TTC549 (cell line): Measurements from ENCODE around the gene CORIN.
"Not testable (repeated sequence)": the region's sequence is repeated elsewhere in the genome, so short reads cannot be mapped to it uniquely, and the experiment has no call there.

ENCODE experiments used
- FAIRE-seq: peaks from 2 replicates; lab custom pipeline; 2012; peaks lifted over from hg19 to GRCh38; lab: Jason Lieb, UNC

CORIN gene

DNA sequence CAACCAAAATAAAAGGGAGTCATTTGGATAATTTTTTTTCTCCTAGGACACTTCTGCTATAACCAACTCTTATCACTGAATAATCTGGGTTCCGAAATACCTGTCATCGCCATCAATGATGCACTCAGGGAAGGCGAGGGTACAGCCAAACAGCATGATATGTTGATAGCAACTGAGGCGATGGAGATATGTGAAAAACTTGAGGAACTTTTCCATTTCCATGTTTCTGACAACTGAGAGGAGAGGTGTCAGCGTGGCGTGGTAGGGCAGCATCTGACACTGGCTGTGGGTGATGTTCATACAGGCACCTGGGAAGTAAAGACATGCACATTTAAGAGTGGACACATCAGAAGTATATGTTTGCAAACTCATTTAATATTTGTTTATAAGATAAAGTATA lies 74.6 kb downstream of the CORIN start:
- no peak for FAIRE-seq

DNA sequence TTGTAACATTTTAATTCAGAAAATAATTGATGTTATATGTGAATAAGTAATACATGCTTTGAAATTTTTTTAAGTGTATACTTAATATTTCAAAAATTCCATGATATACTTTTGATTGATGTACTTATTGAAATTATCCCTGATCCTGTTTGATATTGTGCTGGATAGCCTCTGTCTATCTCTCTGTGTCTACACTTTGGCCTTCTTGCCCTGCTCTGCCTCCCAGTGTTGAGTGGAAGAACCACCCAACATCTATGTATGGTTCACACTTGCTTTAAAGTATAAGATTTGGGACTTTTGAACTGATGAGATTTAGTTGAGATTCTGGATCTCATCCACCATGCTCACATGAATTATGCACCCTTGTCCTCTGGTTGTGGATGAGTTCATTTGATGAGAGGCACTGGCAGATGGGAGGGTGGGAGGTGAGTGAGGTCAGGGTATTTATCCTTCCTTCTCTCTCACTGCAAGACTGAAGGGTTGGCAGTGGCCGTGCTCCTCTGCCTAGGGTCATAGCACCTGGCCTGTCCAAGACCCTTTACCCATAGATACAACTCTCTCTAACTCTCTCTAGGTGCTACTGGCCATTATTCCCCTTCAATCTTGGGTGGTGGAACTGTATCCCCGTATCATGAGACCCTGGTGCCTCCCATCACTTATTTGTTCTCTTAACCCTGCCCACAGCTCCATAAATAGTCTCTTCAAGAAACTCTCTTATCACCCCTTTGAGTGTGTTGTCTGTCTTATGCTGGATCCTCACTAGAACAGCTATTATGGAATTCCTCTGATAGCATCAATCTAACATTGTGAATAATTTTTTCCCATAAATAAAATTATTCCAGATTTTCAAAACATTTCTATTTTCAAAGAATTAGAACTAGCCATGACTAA lies 75.2 kb downstream of the CORIN start:
- no peak for FAIRE-seq

DNA sequence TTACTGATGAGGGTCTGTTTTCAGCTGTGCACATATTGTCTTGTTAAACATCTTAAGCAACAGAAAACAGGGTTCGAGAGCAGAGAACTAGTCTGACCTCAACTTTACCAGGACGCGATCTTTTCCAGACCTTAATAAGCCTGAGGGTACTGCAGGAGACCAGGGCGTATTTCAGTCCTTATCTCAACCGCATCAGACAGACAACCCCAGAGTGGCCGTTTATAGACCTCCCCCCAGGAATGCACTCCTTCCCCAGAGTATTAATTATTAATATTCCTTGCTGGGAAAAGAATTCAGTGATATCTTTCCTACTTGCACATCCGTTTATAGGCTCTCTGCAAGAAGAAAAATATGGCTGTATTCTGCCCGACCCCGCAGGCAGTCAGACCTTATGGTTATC lies 84.6 kb downstream of the CORIN start:
- FAIRE-seq, result not testable (repeated sequence)

DNA sequence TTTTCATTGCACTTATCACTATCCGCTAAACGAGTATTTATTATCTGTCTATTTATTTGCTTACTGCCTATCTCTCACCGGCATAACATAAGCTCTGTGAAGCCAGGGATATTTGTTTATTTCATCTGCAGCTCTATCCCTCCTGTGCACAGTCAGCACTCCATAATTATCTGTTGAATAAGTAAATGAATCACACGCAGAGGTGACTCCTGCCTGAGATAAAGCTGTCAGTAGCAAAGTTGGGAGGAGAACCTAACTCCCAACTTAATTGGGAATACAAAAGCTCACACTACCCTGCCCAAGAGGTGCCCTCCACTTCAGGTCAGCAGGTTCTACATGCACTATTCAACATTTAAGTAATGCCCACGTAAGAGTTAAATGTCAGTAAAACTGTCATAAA lies 85.7 kb downstream of the CORIN start:
- no peak for FAIRE-seq

DNA sequence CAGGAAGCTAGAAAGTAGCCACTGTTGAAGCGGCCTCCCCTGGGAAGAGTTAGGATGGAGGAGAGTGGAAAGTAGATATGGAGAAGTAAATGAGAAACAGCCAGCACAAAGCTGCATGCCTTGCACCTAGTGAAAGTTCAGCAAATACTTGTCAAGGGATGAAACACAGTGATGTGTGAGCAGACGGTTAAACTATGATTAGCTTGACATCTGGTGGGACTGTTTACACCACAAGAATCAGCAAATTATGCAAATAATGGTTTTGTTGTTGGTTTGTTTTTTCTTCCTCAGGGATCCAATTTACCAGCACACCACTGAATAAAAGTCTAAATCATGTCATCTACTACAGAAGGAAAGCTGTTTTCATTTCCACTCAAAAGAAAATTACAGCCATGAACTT lies 87.1 kb downstream of the CORIN start:
- no peak for FAIRE-seq

DNA sequence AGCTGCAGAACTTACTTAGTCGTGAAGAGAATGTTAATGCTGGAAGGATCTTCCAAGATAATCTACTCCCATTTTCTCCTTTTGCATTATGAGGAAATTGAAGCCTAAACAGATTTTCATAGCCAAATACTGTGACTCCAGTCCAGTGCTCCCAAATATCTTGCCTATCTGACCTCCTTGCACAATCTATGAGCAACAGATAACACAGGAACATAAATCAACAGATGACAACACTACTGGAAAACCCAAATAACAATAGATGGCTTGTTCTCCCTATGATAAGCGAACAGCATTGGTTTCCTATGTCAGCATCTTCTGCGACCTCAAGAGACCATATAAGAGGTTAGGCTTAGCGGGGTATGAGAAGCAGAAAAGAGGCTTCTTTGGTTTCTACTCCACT lies 88.0 kb downstream of the CORIN start:
- no peak for FAIRE-seq

DNA sequence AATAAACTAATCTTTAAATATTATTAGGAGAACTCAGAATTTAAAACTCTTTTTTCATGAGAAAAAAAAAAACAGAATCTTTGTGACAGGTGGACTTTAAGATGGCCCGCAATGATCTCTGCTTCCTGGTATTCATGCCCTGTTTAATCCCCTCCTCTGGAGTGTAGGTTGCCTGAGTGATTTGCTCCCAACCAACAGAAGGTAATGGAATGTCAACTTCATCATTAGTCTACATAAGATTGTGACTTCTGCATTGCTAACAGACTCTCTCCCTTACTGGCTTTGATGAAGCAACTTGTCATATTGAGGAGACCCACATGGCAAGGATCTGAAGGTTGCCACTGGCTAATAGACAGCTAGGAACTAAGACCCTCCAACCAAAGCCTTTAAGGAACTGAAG lies 88.8 kb downstream of the CORIN start:
- FAIRE-seq, result no peak

DNA sequence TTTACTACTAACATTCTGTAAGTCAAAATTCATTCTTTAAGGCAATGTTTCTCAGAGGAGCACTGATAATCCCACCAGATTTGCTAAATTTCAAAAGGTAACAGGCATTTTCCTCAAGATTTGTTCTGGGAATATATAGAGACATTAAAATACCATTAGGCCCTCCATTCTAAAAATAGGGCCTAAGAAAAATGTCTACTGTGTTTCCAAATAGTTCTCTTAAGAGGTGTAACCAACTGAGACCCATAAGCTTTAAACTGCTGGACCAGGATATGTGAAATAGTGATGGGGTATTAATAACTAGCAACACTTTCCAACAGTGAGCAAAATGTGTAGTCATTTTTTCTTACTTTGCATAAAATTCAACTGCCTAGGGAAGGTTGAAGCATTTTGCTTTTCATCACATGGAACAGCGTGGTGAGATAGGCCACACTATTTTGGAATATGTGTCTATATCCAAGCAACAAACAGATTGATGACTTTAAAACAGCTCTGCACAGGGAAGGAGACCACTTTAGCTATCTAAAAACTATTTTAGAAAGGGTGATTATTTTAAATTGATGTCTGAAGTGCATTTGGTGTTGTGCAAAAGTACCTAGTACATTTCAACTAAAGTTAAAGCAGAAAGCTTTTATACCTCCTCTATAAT lies 89.9 kb downstream of the CORIN start:
- FAIRE-seq, result no peak

DNA sequence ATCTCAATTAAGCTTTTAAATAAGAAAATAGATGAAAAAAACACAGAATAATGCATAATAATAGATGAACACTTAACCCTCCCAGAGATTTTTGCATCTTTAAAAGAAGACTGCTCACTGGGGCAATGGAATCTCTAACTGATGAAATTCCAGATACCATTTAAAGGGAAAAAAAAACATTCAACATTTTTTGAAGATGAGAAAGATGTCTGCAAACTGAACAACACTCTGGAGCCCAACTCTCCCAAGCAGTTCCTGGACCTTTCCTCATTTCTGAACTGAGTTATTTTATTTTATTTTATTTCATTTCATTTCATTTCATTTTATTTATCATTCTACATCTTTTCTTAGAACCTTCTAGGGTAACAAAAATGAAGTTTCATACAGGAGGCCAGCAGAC lies 90.7 kb downstream of the CORIN start:
- no peak for FAIRE-seq

DNA sequence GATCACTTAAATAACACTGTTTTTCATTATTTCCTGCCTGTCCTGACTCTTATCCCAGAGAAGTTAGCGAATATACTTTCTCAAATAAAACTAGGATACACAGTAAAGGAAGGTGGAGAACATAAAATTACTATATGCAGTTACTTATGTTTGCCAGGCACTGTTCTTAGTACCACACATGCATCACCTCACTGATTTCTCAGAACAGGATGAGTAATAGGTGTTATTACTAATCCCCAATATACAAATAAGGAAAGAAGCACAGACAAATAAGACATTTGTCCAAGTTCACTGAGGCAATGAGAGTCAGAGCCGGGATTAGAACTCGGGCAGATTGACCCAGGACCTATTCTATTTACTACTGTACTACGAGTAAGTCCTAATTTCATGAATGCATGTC lies 91.7 kb downstream of the CORIN start:
- no peak for FAIRE-seq

DNA sequence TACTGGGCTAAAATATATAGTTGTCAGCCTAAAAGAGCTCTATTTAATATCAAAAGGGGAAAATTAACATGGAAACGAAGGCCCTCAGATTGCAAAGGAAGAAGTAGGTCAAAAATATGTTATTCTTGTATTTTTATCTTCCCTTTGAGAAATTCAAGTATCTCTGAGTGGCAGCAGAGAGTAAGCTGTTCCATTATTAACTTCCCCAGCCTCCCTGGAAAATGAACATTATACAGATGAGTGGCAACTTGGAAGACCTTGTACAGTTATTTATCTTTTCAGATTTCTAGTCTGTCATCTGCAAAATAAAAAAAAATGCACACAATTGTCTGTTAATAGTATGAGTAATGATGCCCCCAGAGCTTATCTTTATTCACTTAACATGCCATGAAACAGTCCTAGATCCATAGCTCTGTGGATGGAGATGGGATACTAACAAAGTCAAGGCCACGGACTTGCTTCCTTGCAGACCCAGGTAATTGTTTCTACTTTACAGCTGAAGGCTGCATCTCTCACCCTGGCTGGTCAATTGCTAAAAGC lies 93.0 kb downstream of the CORIN start:
- no peak for FAIRE-seq

DNA sequence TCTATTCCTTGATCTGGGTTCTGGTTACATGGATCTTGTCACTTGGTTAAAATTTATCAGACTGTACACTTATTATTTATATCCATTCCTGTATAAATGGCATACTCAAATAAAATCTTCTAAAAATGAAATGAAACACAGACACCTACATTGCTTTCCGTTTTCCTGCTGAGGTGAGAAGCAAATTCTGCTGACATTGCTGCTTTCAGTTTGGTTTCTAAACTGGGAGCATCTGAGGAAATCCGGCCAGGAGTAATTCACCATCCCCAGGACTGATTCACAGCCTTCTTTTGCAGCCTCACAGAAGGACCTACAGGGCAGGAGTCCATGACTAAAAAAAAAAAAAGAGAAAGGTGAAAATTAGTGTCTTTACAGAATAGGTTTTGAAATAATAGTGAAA lies 93.6 kb downstream of the CORIN start:
- FAIRE-seq, result no peak

DNA sequence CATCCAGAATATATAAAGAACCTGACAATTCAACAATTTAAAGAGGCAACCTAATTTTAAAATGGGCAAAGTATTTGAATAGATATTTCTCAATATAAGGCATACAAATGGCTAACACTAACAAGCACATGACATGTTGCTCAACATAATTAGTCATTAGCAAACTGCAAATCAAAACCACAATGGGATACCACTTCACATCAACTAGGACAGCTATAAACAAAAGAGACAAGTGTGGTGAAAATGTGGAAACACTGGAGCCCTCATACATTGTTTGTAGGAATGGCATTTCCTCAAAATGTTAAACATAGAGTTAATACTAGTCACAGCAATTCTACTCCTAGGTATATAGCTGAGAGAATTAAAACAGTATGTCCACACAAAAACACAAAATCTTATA lies 96.7 kb downstream of the CORIN start:
- FAIRE-seq, result no peak

DNA sequence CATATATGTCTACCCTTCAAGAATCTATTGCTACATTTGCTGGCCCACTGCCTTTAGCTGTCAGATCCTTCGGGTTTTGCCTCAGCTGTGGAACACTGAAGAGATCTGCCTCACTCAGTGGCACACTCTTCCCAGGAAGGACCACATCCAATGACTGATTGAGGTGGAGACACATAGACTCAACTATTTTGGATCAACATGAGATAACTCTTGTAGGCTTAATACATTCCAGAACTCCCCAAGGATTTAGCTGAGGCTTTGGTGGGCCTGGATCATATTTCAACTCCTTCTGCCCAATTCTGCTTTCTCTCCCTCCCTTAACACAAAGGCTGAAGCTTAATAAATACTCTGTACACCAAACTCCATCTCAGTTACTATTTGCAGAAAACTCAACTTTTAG lies 100.5 kb downstream of the CORIN start:
- no peak for FAIRE-seq

DNA sequence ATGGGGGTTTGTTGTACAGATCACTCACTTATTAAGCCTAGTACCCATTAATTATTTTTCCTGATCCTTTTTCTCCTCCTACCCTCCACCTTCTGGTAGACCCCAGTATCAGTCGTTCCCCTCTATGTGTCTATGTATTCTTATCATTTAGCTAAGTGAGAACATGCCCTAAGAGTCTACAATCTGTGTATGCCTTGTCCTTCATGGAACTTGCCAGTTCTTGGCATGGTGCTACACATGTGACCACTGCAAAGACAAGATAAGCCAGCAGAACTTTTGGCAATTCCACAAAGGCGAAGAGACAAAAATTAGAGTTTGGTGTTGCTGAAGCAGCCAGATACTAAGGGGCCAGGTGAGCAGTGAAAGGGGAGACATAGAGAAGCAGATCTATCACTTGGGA lies 101.3 kb downstream of the CORIN start:
- no peak for FAIRE-seq

DNA sequence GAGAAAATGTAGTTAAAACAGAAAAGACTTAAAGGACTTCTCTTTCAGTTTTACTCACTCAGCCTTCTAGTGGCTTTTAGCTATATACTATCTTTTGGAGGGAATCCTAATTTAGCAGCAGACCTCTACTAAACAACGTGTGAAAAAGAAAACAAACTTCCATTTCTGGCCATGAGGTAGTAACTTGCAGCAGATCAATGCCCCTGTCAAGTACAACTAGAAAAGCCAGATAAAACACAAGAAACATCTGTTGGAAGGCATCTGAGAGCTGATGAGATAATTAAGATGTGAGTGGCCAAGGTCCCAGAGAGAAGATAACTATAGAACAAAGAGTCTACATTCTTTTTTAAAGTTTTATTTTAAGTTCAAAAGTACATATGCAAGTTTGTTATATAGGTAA lies 101.7 kb downstream of the CORIN start:
- FAIRE-seq, result no peak

DNA sequence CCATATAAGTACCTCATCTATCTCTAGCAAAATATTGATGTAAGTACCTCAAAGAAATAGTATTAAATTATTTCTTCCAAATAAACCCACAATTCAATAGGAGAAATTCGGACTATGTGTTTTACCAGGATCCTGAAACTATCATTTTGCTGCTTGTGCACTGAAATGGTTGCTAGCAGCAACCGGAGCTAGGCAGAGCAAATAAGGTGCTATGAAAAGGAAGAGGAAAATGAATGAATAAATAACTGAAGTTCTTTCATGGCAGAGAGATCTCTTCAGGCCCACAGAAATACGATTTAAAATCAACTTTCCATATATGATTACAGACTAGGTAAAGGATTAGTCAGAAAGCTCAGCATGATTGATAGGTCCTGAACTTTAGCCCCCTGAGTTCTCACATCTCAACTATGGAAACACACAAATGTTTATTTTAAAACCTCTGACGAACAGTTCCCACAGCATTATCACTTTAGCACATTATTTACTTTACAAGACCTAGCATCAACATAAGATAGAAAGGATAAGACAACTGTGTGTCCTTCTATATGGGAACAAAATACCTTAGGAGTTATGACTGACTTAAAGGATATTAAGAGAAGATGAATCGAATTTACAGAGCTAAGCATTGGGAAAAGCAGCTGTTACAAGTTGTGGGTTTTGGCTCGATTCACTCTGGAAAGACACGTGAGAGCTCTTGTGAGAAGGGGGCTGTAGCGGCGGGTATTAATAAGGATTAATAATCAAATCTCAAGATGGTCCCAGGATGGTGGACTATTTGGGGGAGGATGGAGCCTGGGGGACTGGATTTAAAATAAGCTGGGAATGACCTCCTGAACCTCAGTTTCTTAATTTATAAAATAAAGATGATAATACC lies 104.3 kb downstream of the CORIN start:
- FAIRE-seq, result no peak

DNA sequence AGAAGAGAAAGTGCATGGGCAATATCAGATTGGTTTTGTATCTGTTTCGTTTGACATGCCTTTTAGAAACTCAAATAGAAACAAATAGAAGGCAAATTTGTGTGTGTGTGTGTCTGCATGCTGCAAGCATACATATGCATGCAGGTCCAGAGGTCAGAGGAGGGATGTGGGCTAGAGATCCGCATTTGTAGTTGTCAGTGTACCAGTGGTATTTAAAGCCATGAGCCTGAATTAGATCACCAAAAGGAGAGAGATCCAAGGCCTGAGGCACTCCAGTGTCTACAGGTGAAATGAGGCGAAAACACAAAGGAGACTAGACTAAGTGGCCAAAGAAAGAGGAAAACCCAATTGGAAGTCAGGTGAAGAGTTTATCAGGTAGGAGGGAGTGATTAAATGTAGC lies 106.7 kb downstream of the CORIN start:
- FAIRE-seq, result no peak

DNA sequence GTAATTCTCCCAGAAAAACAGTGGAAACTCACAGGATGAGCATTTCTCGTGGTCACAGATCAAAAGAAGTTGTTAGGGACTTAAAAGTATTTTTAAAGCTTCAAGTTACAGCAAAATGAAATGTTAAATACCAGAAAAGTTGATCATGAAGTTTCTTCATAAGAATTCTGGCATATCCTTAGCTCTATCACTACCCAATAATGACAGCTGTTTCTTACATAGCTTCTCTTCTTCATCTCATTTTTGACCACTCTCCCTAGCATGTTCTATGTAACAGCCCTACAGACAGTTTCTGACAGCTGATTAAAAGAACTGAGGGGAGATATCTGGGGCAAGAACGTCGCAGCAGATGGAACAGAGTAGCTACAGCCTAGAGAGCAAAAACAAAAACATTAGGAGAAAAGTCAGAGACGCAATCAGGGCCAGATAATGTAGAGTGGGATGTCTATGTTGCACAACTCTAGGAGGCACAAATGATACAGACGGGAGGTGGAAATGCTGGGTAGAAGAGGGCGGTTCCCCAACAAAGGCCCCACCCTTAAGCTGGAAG lies 108.7 kb downstream of the CORIN start:
- FAIRE-seq, result no peak

DNA sequence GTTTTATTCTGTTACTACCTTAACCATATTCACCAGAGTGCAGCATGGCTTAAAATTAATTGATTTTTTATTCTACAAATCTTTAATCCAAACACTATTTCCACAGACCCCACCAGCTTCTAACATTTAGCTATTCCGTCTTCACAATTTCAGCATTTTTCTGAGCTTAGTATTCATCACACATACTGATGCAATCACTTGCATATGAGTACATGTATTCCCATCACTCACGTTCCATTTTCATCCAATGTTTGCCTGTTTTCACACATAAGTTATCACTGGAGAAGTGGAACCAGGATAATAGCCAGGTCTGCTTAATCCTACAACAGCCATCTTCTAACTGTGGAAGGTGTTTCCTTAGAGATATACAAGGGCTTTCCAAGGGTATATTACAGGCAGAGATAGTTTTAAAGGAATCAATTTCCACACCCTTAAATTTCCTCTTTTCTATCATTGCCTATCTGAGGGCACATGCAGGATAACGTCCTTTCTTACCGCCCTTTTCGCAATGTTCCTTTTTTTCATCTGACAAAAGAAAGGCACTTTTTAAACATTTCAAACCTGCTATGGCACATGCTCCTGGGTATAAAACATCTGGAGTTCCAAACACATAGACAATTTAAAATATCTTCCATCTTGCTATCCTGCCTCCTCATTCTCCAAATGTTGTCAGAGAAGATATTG lies 115.8 kb downstream of the CORIN start:
- no peak for FAIRE-seq

DNA sequence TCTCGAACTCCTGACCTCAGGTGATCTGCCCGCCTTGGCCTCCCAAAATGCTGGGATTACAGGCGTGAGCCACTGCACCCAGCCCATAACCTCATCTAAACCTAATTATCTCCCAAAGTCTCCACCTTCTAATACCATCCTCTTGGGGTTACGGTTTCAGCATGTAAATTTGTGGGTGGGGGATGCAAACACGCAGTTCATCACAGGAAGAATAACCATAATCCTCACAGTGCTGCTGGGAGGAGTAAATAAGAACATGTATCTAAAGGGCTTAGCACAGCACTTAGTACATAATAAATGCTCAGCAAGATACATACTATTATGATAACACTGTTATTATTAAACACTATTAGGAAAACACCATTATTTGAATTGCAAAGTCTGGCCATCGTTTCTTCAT lies 116.4 kb downstream of the CORIN start:
- FAIRE-seq, result no peak

DNA sequence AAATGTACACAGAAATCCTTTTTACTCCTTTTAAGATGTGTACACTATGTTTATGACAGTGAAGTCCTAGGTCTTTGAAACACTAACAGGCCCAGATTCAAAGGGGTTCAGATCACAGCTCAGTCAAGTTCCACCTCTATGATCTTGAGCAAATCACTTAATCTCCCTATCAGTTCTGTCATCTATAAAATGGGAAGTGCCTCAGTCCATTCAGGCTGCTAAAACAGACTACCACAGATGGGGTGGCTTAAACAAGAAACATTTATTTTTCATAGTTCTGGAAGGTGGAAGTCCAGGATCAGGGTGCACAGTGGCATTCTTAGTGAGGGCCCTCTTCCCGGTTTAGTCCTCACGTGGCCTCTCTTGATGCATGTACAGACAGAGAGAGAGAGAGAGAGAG lies 117.1 kb downstream of the CORIN start:
- FAIRE-seq, result no peak
